GM23338 (cell line): Measurements from ENCODE around the gene WNK2. TPM values are rescaled to one million over a fixed set of nuclear protein-coding genes. Genes with fewer than 3 reads are reported as not detected.
A peak's percentile ranks its signal among the peaks of the same experiment; 100 is the strongest.

Experiments used
- ATAC-seq: fragments of 200-7000 bp; cut with Tn5 transposase; 3 replicates; pipeline ENCODE4 v1.9.1; 2020
- DNase-seq: peaks from one replicate; pipeline ENCODE4 v3.0.0-alpha.2; 2015; ENCODE audit warnings: low spot score
- H2AFZ ChIP-seq: fragments of 200-600 bp; sonication (generic); 2 replicates; pipeline ENCODE4 v1.8.0; 2016; ENCODE audit warnings: antibody characterized with exemption, mild to moderate bottlenecking, moderate library complexity
- H3F3A ChIP-seq: fragments of 200-600 bp; sonication (generic); replicated peaks from 2 replicates; pipeline ENCODE4 v1.8.0; 2017; ENCODE audit warnings: antibody characterized with exemption, mixed run types, low read depth
- H3K27ac ChIP-seq: fragments of 200-600 bp; sonication (generic); 2 replicates; pipeline ENCODE4 v1.6.1; 2016; ENCODE audit warnings: low read depth
- H3K27me3 ChIP-seq: fragments of 200-600 bp; sonication (generic); 2 replicates; pipeline ENCODE4 v1.8.0; 2016; ENCODE audit warnings: mild to moderate bottlenecking, mixed run types, moderate library complexity; ENCODE audit not compliant: insufficient read depth
- H3K36me3 ChIP-seq: fragments of 200-600 bp; sonication (generic); 2 replicates; pipeline ENCODE4 v1.8.0; 2016; ENCODE audit warnings: mild to moderate bottlenecking; ENCODE audit not compliant: insufficient read depth
- H3K4me1 ChIP-seq: fragments of 200-600 bp; sonication (generic); 2 replicates; pipeline ENCODE4 v1.8.0; 2016; ENCODE audit warnings: mild to moderate bottlenecking, moderate library complexity; ENCODE audit not compliant: insufficient read depth
- H3K4me2 ChIP-seq: fragments of 200-600 bp; sonication (generic); 2 replicates; pipeline ENCODE4 v1.7.1; 2017; ENCODE audit warnings: mixed run types
- H3K4me3 ChIP-seq: fragments of 200-600 bp; sonication (generic); 2 replicates; pipeline ENCODE4 v1.6.1; 2016; ENCODE audit warnings: mixed run types
- H3K79me2 ChIP-seq: fragments of 200-600 bp; sonication (generic); replicated peaks from 2 replicates; pipeline ENCODE4 v1.8.0; 2017; ENCODE audit warnings: mild to moderate bottlenecking; ENCODE audit not compliant: insufficient read depth
- H3K9me2 ChIP-seq: fragments of 200-600 bp; sonication (generic); 2 replicates; pipeline ENCODE4 v1.8.0; 2017; ENCODE audit not compliant: insufficient read depth
- H4K20me1 ChIP-seq: fragments of 200-600 bp; sonication (generic); replicated peaks from 2 replicates; pipeline ENCODE4 v1.8.0; 2017; ENCODE audit warnings: mild to moderate bottlenecking; ENCODE audit not compliant: insufficient read depth
- H3K27ac Mint-ChIP-seq: 2 replicates; pipeline ENCODE4 v1.8.0; 2020; ENCODE audit warnings: inconsistent platforms, mild to moderate bottlenecking, moderate library complexity, mixed read lengths
- H3K27me3 Mint-ChIP-seq: 3 replicates; pipeline ENCODE4 v1.8.0; 2022; ENCODE audit warnings: low read depth, mild to moderate bottlenecking, moderate library complexity, mixed read lengths, inconsistent platforms; ENCODE audit not compliant: insufficient read depth, poor library complexity
- H3K36me3 Mint-ChIP-seq: 3 replicates; pipeline ENCODE4 v1.8.0; 2021; ENCODE audit warnings: low read depth, mild to moderate bottlenecking, inconsistent platforms, moderate library complexity, mixed read lengths
- H3K4me1 Mint-ChIP-seq: 3 replicates; pipeline ENCODE4 v1.8.0; 2020; ENCODE audit warnings: mild to moderate bottlenecking, inconsistent platforms, mixed read lengths
- H3K4me3 Mint-ChIP-seq: 3 replicates; pipeline ENCODE4 v1.8.0; 2021; ENCODE audit warnings: moderate library complexity, mild to moderate bottlenecking, inconsistent platforms, mixed read lengths
- H3K9me3 Mint-ChIP-seq: 3 replicates; pipeline ENCODE4 v1.8.0; 2020; ENCODE audit warnings: moderate library complexity, mild to moderate bottlenecking, inconsistent platforms, mixed read lengths
- CREB1 ChIP-seq: fragments of 250-450 bp; sonication (Bioruptor Pico); IDR thresholded peaks from 2 replicates; pipeline ENCODE4 v1.5.0; 2020; ENCODE audit warnings: low read depth, mild to moderate bottlenecking, moderate library complexity
- CTCF ChIP-seq, 2 experiments: fragments of 200-600 bp in 1 of 2; sonication (generic) in 1 of 2; conservative IDR thresholded peaks; 2 replicates each; pipeline versions ENCODE4 v1.5.1 to v1.6.1; 2016 to 2017; ENCODE audit warnings: antibody characterized with exemption in 2 of 2, low read depth in 2 of 2, mild to moderate bottlenecking in 2 of 2, moderate library complexity in 1 of 2
- EZH2 ChIP-seq: fragments of 200-600 bp; sonication (generic); IDR thresholded peaks from one replicate; pipeline ENCODE4 v1.8.0; 2017; ENCODE audit warnings: antibody characterized with exemption, mild to moderate bottlenecking, low read depth; ENCODE audit not compliant: unreplicated experiment
- JUNB ChIP-seq: IDR thresholded peaks from one replicate; pipeline ENCODE4 v1.6.1; 2016; ENCODE audit warnings: antibody characterized with exemption; ENCODE audit not compliant: unreplicated experiment
- NANOG ChIP-seq: IDR thresholded peaks from 2 replicates; pipeline ENCODE4 v1.6.1; 2016; ENCODE audit warnings: antibody characterized with exemption, borderline replicate concordance
- REST ChIP-seq: IDR thresholded peaks from one replicate; pipeline ENCODE4 v1.6.1; 2018; ENCODE audit warnings: antibody characterized with exemption; ENCODE audit not compliant: unreplicated experiment
- STAT1 ChIP-seq: IDR thresholded peaks from one replicate; pipeline ENCODE4 v1.6.1; 2016; ENCODE audit warnings: antibody characterized with exemption; ENCODE audit not compliant: unreplicated experiment
- ZNF114 ChIP-seq: fragments of 250-450 bp; sonication (Bioruptor Pico); IDR thresholded peaks from 2 replicates; pipeline ENCODE4 v1.5.0; 2020; ENCODE audit warnings: mild to moderate bottlenecking, moderate library complexity
- polyA plus RNA-seq: library from polyadenylated mRNA; unstranded; fragments of >200 nt; fragmentation: Nextera tagmentation; extraction: Ambion mirVana; gene quantifications from 2 replicates; pipeline ENCODE4 v1.2.1, GENCODE V29; 2016
- total RNA-seq: library from RNA; depleted of rRNA; stranded (reverse); fragments of >200 nt; shearing (Covaris generic); gene quantifications from 2 replicates; pipeline ENCODE4 v1.2.3, GENCODE V29; 2014

Gene WNK2
- total and polyA plus RNA-seq, 2 experiments from 2014 or later: 56.4 to 102 TPM

- 0 out of 2 replicates have a peak, but pooled peaks cover 6% of the 10 kb centered on the region for H4K20me1 ChIP-seq
- no peak overlapping the region for H2AFZ ChIP-seq
- Mint-ChIP-seq H3K4me3 (no peak overlapping the region), H3K4me1 (peaks cover 10% of the 10 kb centered on the region; the same call in 2 of the 3 replicates), H3K27me3 (peaks cover 6% of the 10 kb centered on the region), H3K9me3 (no peaks in the 10 kb centered on the region), H3K27ac (no peak overlapping the region; the same call in 1 of the 2 replicates), H3K36me3 (no peaks in the 10 kb centered on the region; the same call in 1 of the 3 replicates)
- no peaks in the 10 kb centered on the region for H3K4me1 ChIP-seq
- no peak overlapping the region for H3K27ac ChIP-seq
- DNase-seq: no peak
- ATAC-seq: no peak
- H3F3A ChIP-seq: no peaks in the 10 kb centered on the region
- no peak overlapping the region for H3K4me2 ChIP-seq
- no peaks in the 10 kb centered on the region for H3K79me2 ChIP-seq
- no peaks in the 10 kb centered on the region; the same call in 1 of the 2 replicates for H3K36me3 ChIP-seq
- H3K4me3 ChIP-seq: no peak overlapping the region
- TF ChIP-seq NANOG (no peak), CREB1 (CRISPR knock-in tag) (no peak), EZH2 (no peak), ZNF114 (CRISPR knock-in tag) (no peak), CTCF (conservative IDR thresholded peaks at IDR 0.05; ENCODE audit: low read depth in 2 of 2) (no peak), REST (no peak), JUNB (no peak)
- H3K27me3 ChIP-seq: no peaks in the 10 kb centered on the region
- H3K9me2 ChIP-seq: no peaks in the 10 kb centered on the region
These were observed 103.7 kb downstream of the WNK2 start for GRCh38 chr9:93287593-93287992.

- H3K27me3 Mint-ChIP-seq: peaks cover 6% of the 10 kb centered on the region
- Histone ChIP-seq H3K27me3 (no peaks in the 10 kb centered on the region), H3K36me3 (no peaks in the 10 kb centered on the region), H3K4me1 (no peaks in the 10 kb centered on the region), H3K79me2 (no peaks in the 10 kb centered on the region), H3K27ac (no peak overlapping the region; the same call in 1 of the 2 replicates), H3K4me3 (no peak overlapping the region), H3F3A (no peaks in the 10 kb centered on the region), H2AFZ (no peak overlapping the region), H3K9me2 (no peaks in the 10 kb centered on the region), H4K20me1 (0 out of 2 replicates have a peak, but pooled peaks cover 6% of the 10 kb centered on the region), H3K4me2 (no peak overlapping the region)
- no peaks in the 10 kb centered on the region; the same call in 1 of the 3 replicates for H3K36me3 Mint-ChIP-seq
- H3K27ac Mint-ChIP-seq: peak overlapping the region; percentile 27
- no peaks in the 10 kb centered on the region for H3K9me3 Mint-ChIP-seq
- ATAC-seq (peak; percentile 61), DNase-seq (peak; percentile 38)
- H3K4me3 Mint-ChIP-seq: no peak overlapping the region
- peaks cover 10% of the 10 kb centered on the region; the same call in 2 of the 3 replicates for H3K4me1 Mint-ChIP-seq
- TF ChIP-seq CTCF (conservative IDR thresholded peaks at IDR 0.05; ENCODE audit: low read depth in 2 of 2) (peak in 1 of 2 experiments; percentile 27; a peak in 1 of 4 replicates), REST (no peak), ZNF114 (CRISPR knock-in tag) (no peak), JUNB (no peak), STAT1 (no peak)
These were observed 104.4 kb downstream of the WNK2 start for GRCh38 chr9:93288341-93288740.
